Lung (tissue), 12 donors: ENCODE measurements around the gene TEX2. TPM values are rescaled to one million over a fixed set of nuclear protein-coding genes. Genes with fewer than 3 reads are reported as not detected.

Source experiments
- ATAC-seq: fragments of 200-7000 bp; cut with Tn5 transposase; one replicate; pipeline ENCODE4 v1.9.1; 2020; ENCODE audit warnings: moderate number of reproducible peaks; ENCODE audit not compliant: insufficient read depth, low FRiP score
- DNase-seq, 3 donors: peaks; one replicate each; pipeline ENCODE4 v3.0.0-alpha.2; 2013 to 2017
- H3K27ac ChIP-seq, 2 donors: one replicate each; pipeline ENCODE4 v1.5.1; 2013; ENCODE audit warnings: mild to moderate bottlenecking in 2 of 2, moderate library complexity in 2 of 2, control low read depth in 1 of 2, inconsistent platforms in 1 of 2, low read depth in 1 of 2, low read length in 1 of 2
- H3K27me3 ChIP-seq, 3 donors: one replicate each; pipeline ENCODE4 v1.5.1; 2013; ENCODE audit warnings: low read length in 2 of 3; ENCODE audit not compliant: control insufficient read depth in 3 of 3, insufficient read depth in 3 of 3
- H3K36me3 ChIP-seq, 4 donors: one replicate each; pipeline ENCODE4 v1.5.1; 2013; ENCODE audit warnings: low read length in 4 of 4, mild to moderate bottlenecking in 1 of 4, moderate library complexity in 1 of 4; ENCODE audit not compliant: control insufficient read depth in 4 of 4, insufficient read depth in 4 of 4
- H3K4me1 ChIP-seq, 5 donors: one replicate each; pipeline ENCODE4 v1.5.1; 2013; ENCODE audit warnings: low read length in 5 of 5, mild to moderate bottlenecking in 2 of 5, moderate library complexity in 1 of 5; ENCODE audit not compliant: control insufficient read depth in 5 of 5, insufficient read depth in 5 of 5
- H3K4me3 ChIP-seq: one replicate; pipeline ENCODE4 v1.5.1; 2013; ENCODE audit warnings: mild to moderate bottlenecking, control low read depth, moderate library complexity
- H3K9ac ChIP-seq, 2 donors: one replicate each; pipeline ENCODE4 v1.5.1; 2013; ENCODE audit warnings: low read length in 2 of 2, control low read depth in 1 of 2; ENCODE audit not compliant: insufficient read depth in 1 of 2
- H3K9me3 ChIP-seq, 4 donors: one replicate each; pipeline ENCODE4 v1.5.1; 2013; ENCODE audit warnings: low read length in 3 of 4, mild to moderate bottlenecking in 1 of 4, moderate library complexity in 1 of 4; ENCODE audit not compliant: control insufficient read depth in 4 of 4, insufficient read depth in 3 of 4
- CTCF ChIP-seq: IDR thresholded peaks from 2 replicates; pipeline ENCODE4 v1.5.1; 2012; ENCODE audit warnings: mild to moderate bottlenecking; ENCODE audit errors: control extremely low read depth, extremely low read depth
- WGBS, 2 donors: extraction: QIAGEN DNeasy Blood & Tissue Kit; methylation state at CpG; one replicate each; pipeline ENCODE4 v1.1.7; 2013; 5-methylcytosine and 5-hydroxymethylcytosine counted together
- polyA plus RNA-seq, 2 donors: library from polyadenylated mRNA; stranded (reverse); fragments of 200-250 nt; gene quantifications; one replicate each; pipeline ENCODE4 v1.2.1, GENCODE V29; 2013
- total RNA-seq, 2 donors: library from RNA; depleted of rRNA in 1 of 2; stranded (reverse); fragments of >200 nt in 1 of 2; gene quantifications; one replicate each; pipeline ENCODE4 v1.2.1, GENCODE V29; 2014 to 2021
- donor health status: control.
- donor health status: control.
- donor health status: Bipolar disorder and iron deficiency.
- donor health status: healthy.
- donor health status: DM: yes; HTN: yes; CAD: no.

Gene TEX2
- total and polyA plus RNA-seq, 4 donors: 10.0 to 42.8 (median 28.8) TPM

GRCh38 chr17:64190472-64190871 is 72.6 kb downstream of the TEX2 start:
- 53 to 76% methylated on average over 6 of the region's 6 CpGs for WGBS, 2 donors
- peaks cover 3 to 10% (median 9%) of the 10 kb centered on the region in 4 donors for H3K36me3 ChIP-seq
- DNase-seq (peak in 2 of 3 donors; percentile 39 to 66), ATAC-seq (no peak)
- no peak for TF ChIP-seq CTCF
- peaks cover 0 to 5% (median 0%) of the 10 kb centered on the region in 5 donors for H3K4me1 ChIP-seq
- no peak overlapping the region for H3K4me3 ChIP-seq
- H3K9ac ChIP-seq: no peak overlapping the region
- H3K27me3 ChIP-seq: no peaks in the 10 kb centered on the region
- no peaks in the 10 kb centered on the region for H3K9me3 ChIP-seq
- H3K27ac ChIP-seq: peak overlapping the region in 1 of 2 donors; percentile 11

- Histone ChIP-seq H3K9ac (no peak overlapping the region), H3K4me1 (peaks cover 0 to 5% (median 0%) of the 10 kb centered on the region in 5 donors), H3K36me3 (peaks cover 0 to 10% (median 8%) of the 10 kb centered on the region in 4 donors), H3K4me3 (no peak overlapping the region), H3K27ac (no peak overlapping the region), H3K27me3 (no peaks in the 10 kb centered on the region), H3K9me3 (no peaks in the 10 kb centered on the region)
- ATAC-seq: no peak
- WGBS, 2 donors: 95 to 97% methylated on average over 15 of the region's 15 CpGs
- TF ChIP-seq CTCF: no peak
- no peak for DNase-seq
Measured at GRCh38 chr17:64188088-64188487, 75.0 kb downstream of the TEX2 start.

- ATAC-seq (no peak), DNase-seq (no peak)
- H3K27me3 ChIP-seq: no peaks in the 10 kb centered on the region
- no peak overlapping the region for H3K4me3 ChIP-seq
- no peak for TF ChIP-seq CTCF
- peaks cover 0 to 8% (median 7%) of the 10 kb centered on the region in 4 donors for H3K36me3 ChIP-seq
- H3K9ac ChIP-seq: no peak overlapping the region
- WGBS, 2 donors: 95% methylated on average over 11 of the region's 11 CpGs
- H3K4me1 ChIP-seq: peaks cover 0 to 5% (median 0%) of the 10 kb centered on the region in 5 donors
- no peak overlapping the region for H3K27ac ChIP-seq
- no peaks in the 10 kb centered on the region for H3K9me3 ChIP-seq
Measured at GRCh38 chr17:64187093-64187895, 75.8 kb downstream of the TEX2 start.
